H1 (cell line): ENCODE results near the gene SSNA1. TPM values are rescaled to one million over a fixed set of nuclear protein-coding genes. Genes with fewer than 3 reads are reported as not detected.

Experiments
- CTCF ChIA-PET: fragments of 300-600 bp; sonication (Branson Sonifier 250); formaldehyde crosslinking; loops from one replicate; lab custom pipeline; 2021; ENCODE audit not compliant: partially characterized antibody; lab: Charles Lee
- POLR2A ChIA-PET: fragments of 300-600 bp; sonication (Branson Sonifier 250); formaldehyde crosslinking; loops from one replicate; lab custom pipeline; 2021; ENCODE audit warnings: inconsistent platforms; ENCODE audit not compliant: partially characterized antibody; lab: Charles Lee
- DNase-seq, 2 experiments: peaks; one replicate each; pipeline versions ENCODE4 v3.0.0 to v3.0.0-alpha.2; 2010 to 2022; ENCODE audit warnings: low spot score in 2 of 2, low read depth in 1 of 2, mixed read lengths in 1 of 2
- FAIRE-seq: peaks from 2 replicates; lab custom pipeline; 2011; peaks lifted over from hg19 to GRCh38; lab: Jason Lieb, UNC
- H2AFZ ChIP-seq: 2 replicates; pipeline ENCODE4 v1.8.1; 2012; ENCODE audit warnings: low read length, inconsistent platforms
- H2AK5ac ChIP-seq: 2 replicates; pipeline ENCODE4 v1.6.1; 2013; ENCODE audit warnings: low read depth, low read length
- H2BK120ac ChIP-seq: replicated peaks from 2 replicates; pipeline ENCODE3; 2013; ENCODE audit warnings: low read depth, low read length, inconsistent platforms
- H2BK12ac ChIP-seq: 2 replicates; pipeline ENCODE4 v1.6.1; 2013; ENCODE audit warnings: low read depth, low read length
- H2BK15ac ChIP-seq: 2 replicates; pipeline ENCODE4 v1.6.1; 2013; ENCODE audit warnings: low read length
- H2BK20ac ChIP-seq: 2 replicates; pipeline ENCODE4 v1.6.1; 2013; ENCODE audit warnings: low read length
- H2BK5ac ChIP-seq: 2 replicates; pipeline ENCODE4 v1.6.1; 2013; ENCODE audit warnings: low read depth, low read length
- H3K14ac ChIP-seq: 2 replicates; pipeline ENCODE4 v1.6.1; 2013; ENCODE audit warnings: inconsistent platforms; ENCODE audit not compliant: insufficient read length
- H3K18ac ChIP-seq: 2 replicates; pipeline ENCODE4 v1.6.1; 2013; ENCODE audit warnings: low read length; ENCODE audit errors: extremely low read depth
- H3K23ac ChIP-seq: 2 replicates; pipeline ENCODE4 v1.6.1; 2013; ENCODE audit warnings: inconsistent platforms; ENCODE audit not compliant: insufficient read length
- H3K23me2 ChIP-seq: 2 replicates; pipeline ENCODE4 v1.6.1; 2013; ENCODE audit warnings: low read depth, low read length
- H3K27ac ChIP-seq: 2 replicates; pipeline ENCODE4 v1.6.1; 2011; ENCODE audit warnings: low read depth, low read length, inconsistent platforms
- H3K27me3 ChIP-seq, 4 experiments: replicated peaks in 1 of 4; 1 replicate in 1 of 4; 2 replicates in 3 of 4; pipeline versions ENCODE4 v1.6.1 to v1.8.1; 2011 to 2013; ENCODE audit warnings: low read length in 3 of 4, mild to moderate bottlenecking in 3 of 4, inconsistent platforms in 2 of 4, mixed read lengths in 2 of 4, moderate library complexity in 1 of 4; ENCODE audit not compliant: control insufficient read depth in 3 of 4, insufficient read depth in 3 of 4; ENCODE audit errors: extremely low read depth in 1 of 4
- H3K36me3 ChIP-seq, 4 experiments: 2 replicates each; pipeline versions ENCODE4 v1.6.1 to v1.8.1; 2011 to 2013; ENCODE audit warnings: mild to moderate bottlenecking in 4 of 4, low read length in 3 of 4, moderate library complexity in 2 of 4, control low read depth in 1 of 4, inconsistent platforms in 1 of 4; ENCODE audit not compliant: insufficient read depth in 4 of 4, control insufficient read depth in 2 of 4
- H3K4ac ChIP-seq: replicated peaks from 2 replicates; pipeline ENCODE3; 2013; ENCODE audit warnings: low read length, low read depth, mixed read lengths, inconsistent platforms; ENCODE audit not compliant: insufficient read length
- H3K4me1 ChIP-seq, 4 experiments: replicated peaks in 1 of 4; 1 replicate in 1 of 4; 2 replicates in 3 of 4; pipeline versions ENCODE4 v1.6.1 to v1.8.1; 2011 to 2013; ENCODE audit warnings: low read length in 3 of 4, inconsistent platforms in 2 of 4, mixed read lengths in 1 of 4; ENCODE audit not compliant: insufficient read depth in 4 of 4, control insufficient read depth in 3 of 4
- H3K4me2 ChIP-seq, 2 experiments: 2 replicates each; pipeline versions ENCODE4 v1.6.1 to v1.8.1; 2011 to 2013; ENCODE audit warnings: low read depth in 2 of 2, low read length in 2 of 2, control low read depth in 1 of 2, inconsistent platforms in 1 of 2, mild to moderate bottlenecking in 1 of 2; ENCODE audit not compliant: insufficient read depth in 1 of 2
- H3K4me3 ChIP-seq, 4 experiments: fragments of 200-600, 300-600 bp in 1 of 4; sonication (generic), shearing (Covaris generic), sonication (Bioruptor Twin) in 1 of 4; 2 replicates each; pipeline versions ENCODE4 v1.5.1 to v1.8.1; 2011 to 2016; ENCODE audit warnings: low read length in 4 of 4, low read depth in 3 of 4, control low read depth in 2 of 4, inconsistent platforms in 2 of 4, mild to moderate bottlenecking in 2 of 4, mixed read lengths in 1 of 4, moderate library complexity in 1 of 4; ENCODE audit not compliant: insufficient read depth in 2 of 4; ENCODE audit errors: extremely low read depth in 1 of 4
- H3K56ac ChIP-seq: replicated peaks from 2 replicates; pipeline ENCODE3; 2013; ENCODE audit warnings: low read depth, mild to moderate bottlenecking, mixed read lengths, low read length, inconsistent platforms; ENCODE audit not compliant: insufficient read length
- H3K79me1 ChIP-seq: 2 replicates; pipeline ENCODE4 v1.6.1; 2013; ENCODE audit warnings: low read depth, low read length, control low read depth
- H3K79me2 ChIP-seq, 2 experiments: 2 replicates each; pipeline versions ENCODE4 v1.6.1 to v1.8.1; 2012 to 2013; ENCODE audit warnings: low read length in 2 of 2, mild to moderate bottlenecking in 2 of 2, inconsistent platforms in 1 of 2; ENCODE audit not compliant: insufficient read depth in 2 of 2, control insufficient read depth in 1 of 2
- H3K9ac ChIP-seq, 4 experiments: replicated peaks in 1 of 4; 1 replicate in 1 of 4; 2 replicates in 3 of 4; pipeline versions ENCODE4 v1.6.1 to v1.8.1; 2011 to 2013; ENCODE audit warnings: low read depth in 3 of 4, low read length in 3 of 4, control low read depth in 2 of 4, mild to moderate bottlenecking in 2 of 4, moderate library complexity in 2 of 4, inconsistent platforms in 1 of 4; ENCODE audit errors: extremely low read depth in 1 of 4
- H3K9me3 ChIP-seq, 2 experiments: 2 replicates each; pipeline versions ENCODE4 v1.6.1 to v1.8.1; 2012 to 2013; ENCODE audit warnings: mild to moderate bottlenecking in 2 of 2, moderate library complexity in 2 of 2, control low read depth in 1 of 2, inconsistent platforms in 1 of 2, low read depth in 1 of 2, low read length in 1 of 2, mixed read lengths in 1 of 2; ENCODE audit not compliant: insufficient read depth in 2 of 2
- H4K20me1 ChIP-seq, 2 experiments: replicated peaks in 1 of 2; 2 replicates each; pipeline versions ENCODE3 to v1.8.1; 2011 to 2013; ENCODE audit warnings: inconsistent platforms in 2 of 2, low read length in 2 of 2, mild to moderate bottlenecking in 1 of 2; ENCODE audit not compliant: insufficient read depth in 2 of 2, control insufficient read depth in 1 of 2
- H4K5ac ChIP-seq: 2 replicates; pipeline ENCODE4 v1.6.1; 2013; ENCODE audit warnings: low read length, low read depth, mixed read lengths, inconsistent platforms; ENCODE audit not compliant: insufficient read length
- H4K8ac ChIP-seq: 2 replicates; pipeline ENCODE4 v1.8.0; 2013; ENCODE audit warnings: mild to moderate bottlenecking, moderate library complexity, low read length, inconsistent platforms; ENCODE audit not compliant: insufficient read depth; ENCODE audit errors: extremely low read depth
- H4K91ac ChIP-seq: replicated peaks from 2 replicates; pipeline ENCODE3; 2013; ENCODE audit warnings: low read length, mixed read lengths, inconsistent platforms; ENCODE audit not compliant: insufficient read length
- RBBP5 ChIP-seq: IDR thresholded peaks from 2 replicates; pipeline ENCODE4 v1.7.1; 2012; ENCODE audit warnings: low read depth, mild to moderate bottlenecking, inconsistent platforms, low read length, moderate library complexity, borderline replicate concordance
- RFX5 ChIP-seq: IDR thresholded peaks from 2 replicates; pipeline ENCODE4 v1.6.1; 2011; ENCODE audit warnings: low read depth, low read length, improper control_type of control experiment, borderline replicate concordance
- WGBS, 2 experiments: shearing (Covaris generic) in 1 of 2; methylation state at CpG; one replicate each; pipeline versions ENCODE4 v1.1.6 to v1.1.7; 2013 to 2015; ENCODE audit warnings: low lambda C conversion rate in 2 of 2, mixed read lengths in 2 of 2, inconsistent platforms in 1 of 2, low coverage in 1 of 2, missing lambda C conversion rate in 1 of 2; ENCODE audit not compliant: insufficient replicate concordance in 2 of 2, insufficient coverage in 1 of 2, insufficient read length in 1 of 2; ENCODE audit errors: extremely low coverage in 1 of 2, missing lambda C conversion rate in 1 of 2; 5-methylcytosine and 5-hydroxymethylcytosine counted together
- polyA plus RNA-seq, 7 experiments: library from polyadenylated mRNA; depleted of rRNA in 3 of 7; stranded (reverse) in 5 of 7; unstranded in 2 of 7; fragments of >200 nt in 5 of 7; fragments of 200-250 nt in 2 of 7; gene quantifications; 1 replicate in 5 of 7; 2 replicates in 1 of 7; 4 replicates in 1 of 7; pipeline versions ENCODE4 v1.2.1 to v1.2.3, GENCODE V29; 2011 to 2013; ENCODE audit warnings: missing spikeins in 2 of 7, mixed read lengths in 2 of 7
- total RNA-seq: library from RNA; stranded (reverse); fragmentation: NEBNext Ultra II Directional; extraction: Animal tissue kit (Norgen Biotek cat#: 25700); gene quantifications from 2 replicates; pipeline ENCODE4 v1.2.1, GENCODE V29; 2021

Gene SSNA1
- total and polyA plus RNA-seq, 2 of the 8 experiments (the other 6 are each of a cell fraction or from before 2014, with no cell fraction given), result 87.3 to 157 TPM

DNA sequence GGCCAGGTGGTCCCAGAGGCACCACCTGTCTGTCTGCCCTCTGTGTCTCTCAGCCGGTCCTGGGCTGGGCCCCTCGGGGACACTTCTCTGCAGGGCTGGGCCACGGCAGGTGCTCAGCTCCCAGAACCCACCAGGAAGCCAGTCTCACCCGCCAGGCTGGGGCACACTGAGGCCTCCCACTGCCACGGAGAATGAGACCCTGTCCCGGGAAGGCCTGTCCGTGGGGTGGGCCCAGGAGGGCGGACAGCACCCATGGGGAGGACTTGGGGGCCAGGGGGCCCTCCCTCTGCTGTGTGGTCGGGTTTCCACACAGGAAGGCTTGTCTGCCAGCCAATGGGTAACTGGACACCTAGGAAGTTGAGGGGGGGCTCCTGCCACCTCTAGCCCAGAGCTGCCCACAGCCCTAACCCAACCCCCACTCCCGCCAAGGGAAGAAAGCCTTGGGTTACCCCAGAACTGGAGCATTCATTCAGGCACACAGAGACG lies 48.5 kb downstream of the SSNA1 start:
- no peak for DNase-seq

More for the DNA sequence above, 48.5 kb downstream of the SSNA1 start:
- Histone ChIP-seq H3K4ac (no peak overlapping the region), H3K14ac (no peak overlapping the region), H3K23ac (no peak overlapping the region), H3K79me1 (peaks cover 2% of the 10 kb centered on the region; the same call in 1 of the 2 replicates), H3K27me3 (no peaks in the 10 kb centered on the region), H4K5ac (peak overlapping the region; percentile 59), H4K20me1 (peaks cover 8% of the 10 kb centered on the region in 2 experiments), H2AK5ac (no peak overlapping the region), H2BK120ac (no peak overlapping the region), H3K4me1 (peaks cover 0 to 12% (median 10%) of the 10 kb centered on the region in 4 experiments; a peak in 6 of 7 replicates), H4K91ac (no peak overlapping the region), H4K8ac (peak overlapping the region; percentile 86), H3K36me3 (peaks cover 0 to 3% (median 0%) of the 10 kb centered on the region in 4 experiments; a peak in 1 of 8 replicates), H3K4me2 (peak overlapping the region in 1 of 2 experiments; percentile 66; a peak in 2 of 4 replicates), H3K18ac (no peak overlapping the region), H2AFZ (no peak overlapping the region), H3K56ac (no peak overlapping the region), H2BK12ac (no peak overlapping the region), H3K79me2 (peaks cover 0 to 12% of the 10 kb centered on the region in 2 experiments; a peak in 2 of 4 replicates), H3K9me3 (no peaks in the 10 kb centered on the region), H3K27ac (no peak overlapping the region), H3K4me3 (0 out of 8 replicates have a peak overlapping the region, but pooled peaks of 1 of the 4 experiments have one; percentile 25), H2BK15ac (no peak overlapping the region), H3K23me2 (peaks cover 5% of the 10 kb centered on the region; the same call in 1 of the 2 replicates), H3K9ac (no peak overlapping the region), H2BK5ac (peak overlapping the region; percentile 30; the same call in 1 of the 2 replicates), H2BK20ac (no peak overlapping the region)
- POLR2A ChIA-PET, result interaction anchor here (1.0 to 69.9 kb wide), 5 partner anchors 2 to 181 kb away, joined by 3 to 1462 read pairs (median 4); partner anchors contain the start of genes CYSRT1, NDOR1, NELFB and RNF208
- 0 out of 2 replicates have a peak, but pooled peaks have one; percentile 36 for TF ChIP-seq RBBP5
- TF ChIP-seq RFX5, result no peak
- 62% methylated on average over 11 of the region's 11 CpGs; no CpG with 5 or more reads in 1 of the 2 experiments for WGBS, 2 experiments
- CTCF ChIA-PET, result interaction anchor here (0.6 to 20.2 kb wide), 45 partner anchors 9 to 339 kb away, joined by 3 to 204 read pairs (median 5); partner anchors contain the start of genes ANAPC2, CYSRT1, LRRC26 and NELFB
- no peak for FAIRE-seq
